Measurements from ENCODE around the gene SLX4IP.
A peak's percentile ranks its signal among the peaks of the same experiment; 100 is the strongest.

The SLX4IP gene

GRCh38 chr20:10649080-10649796 lies 214.1 kb downstream of the SLX4IP start:
- no peak overlapping the region for H3K4me3 Mint-ChIP-seq
- peaks cover 79% of the 10 kb centered on the region for H3K36me3 Mint-ChIP-seq (ENCODE audit: low read depth)
- H3K4me1 Mint-ChIP-seq, result peaks cover 92% of the 10 kb centered on the region
- H3K9me3 Mint-ChIP-seq, result no peaks in the 10 kb centered on the region
- peak overlapping the region; percentile 82 to 93 (median 83) for H3K27ac Mint-ChIP-seq
- no peaks in the 10 kb centered on the region for H3K27me3 Mint-ChIP-seq (ENCODE audit: low read depth)
- TF ChIP-seq CTCF (IDR thresholded peaks at IDR 0.05; ENCODE audit: unreplicated experiment in 3 of 3), result no peak

GRCh38 chr20:10649797-10650160 lies 214.7 kb downstream of the SLX4IP start:
- H3K27ac Mint-ChIP-seq, result peak overlapping the region; percentile 82 to 93 (median 83)

GRCh38 chr20:10651227-10651990 lies 216.3 kb downstream of the SLX4IP start:
- Mint-ChIP-seq H3K4me3 (peak overlapping the region in 2 of 3 experiments; percentile 6 to 24), H3K36me3 (ENCODE audit: low read depth) (peaks cover 77% of the 10 kb centered on the region), H3K27me3 (ENCODE audit: low read depth) (no peaks in the 10 kb centered on the region), H3K27ac (peak overlapping the region; percentile 82 to 96 (median 83)), H3K9me3 (no peaks in the 10 kb centered on the region), H3K4me1 (peaks cover 95% of the 10 kb centered on the region)
- TF ChIP-seq CTCF (IDR thresholded peaks at IDR 0.05; ENCODE audit: unreplicated experiment in 3 of 3), result no peak

More at GRCh38 chr20:10649797-10650160, 214.7 kb downstream of the SLX4IP start:
- no peaks in the 10 kb centered on the region for H3K27me3 Mint-ChIP-seq (ENCODE audit: low read depth)
- TF ChIP-seq CTCF (IDR thresholded peaks at IDR 0.05; ENCODE audit: unreplicated experiment in 3 of 3), result no peak
- peaks cover 92% of the 10 kb centered on the region for H3K4me1 Mint-ChIP-seq
- H3K9me3 Mint-ChIP-seq, result no peaks in the 10 kb centered on the region
- H3K4me3 Mint-ChIP-seq, result peak overlapping the region in 1 of 3 experiments; percentile 2
- H3K36me3 Mint-ChIP-seq (ENCODE audit: low read depth), result peaks cover 78% of the 10 kb centered on the region

GRCh38 chr20:10652185-10652584 lies 217.1 kb downstream of the SLX4IP start:
- no peak for TF ChIP-seq CTCF (IDR thresholded peaks at IDR 0.05; ENCODE audit: unreplicated experiment in 3 of 3)
- no peaks in the 10 kb centered on the region for H3K9me3 Mint-ChIP-seq

GRCh38 chr20:10652660-10653261 lies 217.7 kb downstream of the SLX4IP start:
- Mint-ChIP-seq H3K9me3 (no peaks in the 10 kb centered on the region), H3K4me3 (peak overlapping the region; percentile 60 to 68 (median 63)), H3K27ac (peak overlapping the region; percentile 82 to 96 (median 83)), H3K27me3 (ENCODE audit: low read depth) (no peaks in the 10 kb centered on the region), H3K4me1 (peaks cover 93% of the 10 kb centered on the region), H3K36me3 (ENCODE audit: low read depth) (peaks cover 74% of the 10 kb centered on the region)
- no peak for TF ChIP-seq CTCF (IDR thresholded peaks at IDR 0.05; ENCODE audit: unreplicated experiment in 3 of 3)

More at GRCh38 chr20:10652185-10652584, 217.1 kb downstream of the SLX4IP start:
- peaks cover 74% of the 10 kb centered on the region for H3K36me3 Mint-ChIP-seq (ENCODE audit: low read depth)
- no peaks in the 10 kb centered on the region for H3K27me3 Mint-ChIP-seq (ENCODE audit: low read depth)
- peaks cover 93% of the 10 kb centered on the region for H3K4me1 Mint-ChIP-seq
- peak overlapping the region; percentile 39 to 63 (median 60) for H3K4me3 Mint-ChIP-seq
- H3K27ac Mint-ChIP-seq, result peak overlapping the region; percentile 82 to 96 (median 83)
